HG02852 (cell line): ENCODE data around the gene GNAT2.

Experiments used
- ATAC-seq: cut with Tn5 transposase; IDR thresholded peaks from one replicate; pipeline ENCODE4 v1.9.1; 2021; ENCODE audit warnings: mild to moderate bottlenecking, moderate library complexity; ENCODE audit not compliant: unreplicated experiment

GNAT2 gene

GRCh38 chr1:109566982-109567381 is 52.4 kb downstream of the GNAT2 start:
- ATAC-seq: no peak

GRCh38 chr1:109565241-109565640 is 54.2 kb downstream of the GNAT2 start:
- no peak for ATAC-seq

- ATAC-seq: no peak
Measured at GRCh38 chr1:109564194-109564878, 55.1 kb downstream of the GNAT2 start.

- no peak for ATAC-seq
Measured at GRCh38 chr1:109559995-109560394, 59.4 kb downstream of the GNAT2 start.

- ATAC-seq: no peak
Measured at GRCh38 chr1:109557520-109557919, 61.9 kb downstream of the GNAT2 start.

- no peak for ATAC-seq
Measured at GRCh38 chr1:109556563-109556962, 62.9 kb downstream of the GNAT2 start.
